NCI-H226 (cell line): ENCODE results near the gene DEDD.
"Not testable (repeated sequence)": the region's sequence is repeated elsewhere in the genome, so short reads cannot be mapped to it uniquely, and the experiment has no call there.

ENCODE experiments used
- DNase-seq: peaks from one replicate; pipeline ENCODE4 v3.0.0-alpha.2; 2015

The DEDD gene

GRCh38 chr1:161121834-161122233 is 10.6 kb downstream of the DEDD start:
- no peak for DNase-seq

DNA sequence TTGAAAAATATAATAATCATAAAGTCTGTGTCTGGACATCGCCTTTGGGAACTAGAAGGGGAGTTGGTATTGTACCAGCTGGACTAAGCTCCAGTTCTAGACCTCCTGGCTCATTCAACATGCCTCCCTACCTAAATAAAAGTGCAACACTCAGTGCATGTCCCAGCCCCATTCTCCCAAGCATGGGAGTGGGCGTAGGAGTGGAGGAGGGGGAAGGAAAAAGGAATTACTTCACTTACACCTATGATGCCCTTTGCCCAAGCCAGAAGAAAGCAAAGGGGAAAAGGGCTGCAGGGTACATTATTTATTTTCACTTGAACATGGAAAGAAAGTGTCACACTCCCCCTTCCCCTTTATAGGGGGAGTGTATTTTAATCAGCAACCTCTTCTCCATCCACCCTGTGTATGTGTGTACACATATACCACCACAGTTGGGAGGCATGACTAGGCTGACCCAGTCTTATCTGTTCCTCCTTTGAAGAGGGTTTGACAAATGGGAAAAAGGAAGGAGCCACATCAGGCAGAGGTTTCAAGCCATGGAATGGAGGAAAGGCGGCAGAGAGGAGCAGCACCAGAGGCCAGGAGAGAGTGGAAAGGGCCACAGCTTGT is 11.3 kb downstream of the DEDD start:
- DNase-seq = no peak

- peak; percentile 47 for DNase-seq
Measured at GRCh38 chr1:161119092-161119903, 13.2 kb downstream of the DEDD start.

- peak; percentile 84 for DNase-seq
Measured at GRCh38 chr1:161117759-161118581, 14.5 kb downstream of the DEDD start, which contains the start of the genes NIT1 and PFDN2. NIT1 (plus strand) TSS chr1:161118105; CDS start chr1:161118177, 72 bp downstream. PFDN2 (minus strand) TSS chr1:161118037; CDS start chr1:161118026, 11 bp downstream.

DNA sequence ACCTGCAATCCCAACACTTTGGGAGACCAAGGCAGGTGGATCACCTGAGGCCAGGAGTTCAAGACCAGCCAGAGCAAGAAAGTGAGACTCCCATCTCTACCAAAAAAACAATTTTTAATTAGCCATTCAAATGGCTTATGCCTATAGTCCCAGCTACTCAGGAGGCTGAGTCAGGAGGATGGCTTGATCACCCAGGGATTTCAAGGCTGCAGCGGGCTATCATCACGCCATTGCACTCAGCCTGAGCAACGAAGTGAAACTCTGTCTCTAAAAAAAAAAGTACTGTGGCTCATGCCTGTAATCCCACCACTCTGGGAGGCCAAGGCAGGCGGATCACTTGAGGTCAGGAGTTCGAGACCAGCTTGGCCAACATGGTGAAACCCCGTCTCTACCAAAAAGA is 16.5 kb downstream of the DEDD start:
- DNase-seq = not testable (repeated sequence)

GRCh38 chr1:161115132-161115711 is 17.2 kb downstream of the DEDD start:
- peak; percentile 93 for DNase-seq

- DNase-seq = no peak
Measured at GRCh38 chr1:161114556-161114955, 17.9 kb downstream of the DEDD start.

GRCh38 chr1:161113915-161114314 is 18.6 kb downstream of the DEDD start:
- DNase-seq = no peak

GRCh38 chr1:161111527-161111926 is 20.9 kb downstream of the DEDD start:
- no peak for DNase-seq

DNA sequence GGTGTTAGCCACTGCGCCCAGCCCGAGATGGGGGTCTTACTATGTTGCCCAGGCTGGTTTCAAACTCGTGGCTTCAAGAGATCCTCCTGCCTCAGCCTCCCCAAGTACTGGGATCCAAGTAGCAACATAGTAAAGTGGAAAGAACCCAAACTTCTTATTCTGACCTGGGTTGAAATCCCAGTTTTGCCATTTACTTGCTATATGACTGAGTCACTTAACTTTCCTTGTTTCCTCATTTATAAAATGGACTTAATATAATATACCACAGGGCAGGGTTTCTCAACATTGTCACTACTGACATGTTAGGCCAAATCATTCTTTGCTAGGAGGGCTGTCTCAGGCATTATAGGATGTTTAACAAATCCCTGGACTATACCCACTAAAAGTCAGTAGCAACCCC is 21.4 kb downstream of the DEDD start:
- DNase-seq = no peak

DNA sequence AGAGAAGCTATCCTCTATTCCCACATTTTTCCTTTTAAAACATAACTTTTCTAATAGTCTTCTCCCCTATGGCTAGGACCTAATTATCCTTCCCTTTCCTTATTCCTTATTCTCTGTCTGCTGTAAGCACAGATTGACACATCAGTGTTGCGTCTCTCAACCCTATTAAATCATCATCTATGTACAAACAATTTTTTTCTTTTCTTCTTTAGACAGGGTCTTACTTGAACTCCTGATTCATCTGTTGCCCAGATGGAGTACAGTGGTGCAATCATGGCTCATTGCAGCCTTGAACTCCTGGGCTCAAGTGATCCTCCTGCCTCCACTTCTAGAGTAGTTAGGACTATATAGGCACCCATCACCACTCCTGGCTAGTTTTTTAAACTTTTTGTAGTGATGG is 26.0 kb downstream of the DEDD start:
- no peak for DNase-seq

- DNase-seq = no peak
Measured at GRCh38 chr1:161100556-161100955, 31.9 kb downstream of the DEDD start.

- DNase-seq = no peak
Measured at GRCh38 chr1:161099090-161099802, 33.2 kb downstream of the DEDD start.

- DNase-seq = no peak
Measured at GRCh38 chr1:161098210-161099068, 34.0 kb downstream of the DEDD start, which contains the start of gene KLHDC9. KLHDC9 (plus strand) TSS chr1:161098361; CDS start chr1:161098536, 175 bp downstream.

GRCh38 chr1:161096530-161096929 is 35.9 kb downstream of the DEDD start:
- peak; percentile 49 for DNase-seq

GRCh38 chr1:161096015-161096414 is 36.5 kb downstream of the DEDD start:
- DNase-seq = no peak

DNA sequence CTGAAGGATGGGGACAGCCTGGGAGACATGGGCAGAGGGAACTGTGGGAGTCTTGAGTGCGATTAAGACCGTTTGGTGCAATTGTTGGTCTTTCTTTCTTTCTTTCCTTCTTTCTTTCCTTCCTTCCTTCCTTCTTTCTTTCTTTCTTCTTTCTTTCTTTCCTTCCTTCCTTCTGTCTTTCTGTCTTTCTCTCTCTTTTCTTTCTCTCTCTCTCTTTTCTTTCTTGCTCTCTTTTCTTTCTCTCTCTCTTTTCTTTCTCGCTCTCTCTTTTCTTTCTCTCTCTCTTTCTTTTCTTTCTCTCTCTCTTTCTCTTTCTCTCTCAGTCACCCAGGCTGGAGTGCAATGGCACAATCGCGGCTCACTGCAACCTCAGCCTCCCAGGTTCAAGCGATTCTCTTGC is 37.2 kb downstream of the DEDD start:
- no peak for DNase-seq

- DNase-seq = no peak
Measured at GRCh38 chr1:161094481-161094880, 38.0 kb downstream of the DEDD start.

- DNase-seq = peak; percentile 65
Measured at GRCh38 chr1:161092621-161093028, 39.8 kb downstream of the DEDD start.

- peak; percentile 52 for DNase-seq
Measured at GRCh38 chr1:161091796-161092507, 40.5 kb downstream of the DEDD start.

DNA sequence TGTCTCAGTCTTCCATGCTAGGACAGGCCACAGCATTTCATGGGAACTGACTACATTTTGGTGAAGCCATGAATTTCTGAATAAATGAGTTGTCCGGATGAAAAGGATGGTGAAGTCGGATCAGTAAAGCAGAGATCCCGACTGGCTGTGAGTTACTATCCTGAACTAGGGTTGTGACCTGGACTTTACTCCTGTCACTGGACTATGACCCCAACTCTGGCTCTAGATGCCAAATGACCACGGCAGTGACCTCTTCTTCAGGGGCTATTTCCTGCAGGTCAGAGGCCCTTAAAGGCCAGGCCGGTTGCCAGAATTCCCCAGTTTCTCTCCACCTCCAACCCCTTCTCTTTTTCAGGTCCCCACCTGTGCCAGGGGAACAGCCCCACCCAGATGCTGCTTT is 41.4 kb downstream of the DEDD start:
- no peak for DNase-seq
